22Rv1 (cell line): Measurements from ENCODE around the gene SPINK2.

Experiments
- CTCF ChIP-seq: fragments of 450-650 bp; IDR thresholded peaks from 2 replicates; pipeline ENCODE4 v1.5.1; 2017; ENCODE audit warnings: mild to moderate bottlenecking
- ZFX ChIP-seq: fragments of 450-650 bp; IDR thresholded peaks from 2 replicates; pipeline ENCODE4 v1.6.1; 2017; ENCODE audit warnings: antibody characterized with exemption, borderline replicate concordance

- TF ChIP-seq CTCF = no peak
- no peak for TF ChIP-seq ZFX
Observed at GRCh38 chr4:56791316-56791715, 30.2 kb downstream of the SPINK2 start.
